ENCODE measurements around the gene MYMX.

DNA sequence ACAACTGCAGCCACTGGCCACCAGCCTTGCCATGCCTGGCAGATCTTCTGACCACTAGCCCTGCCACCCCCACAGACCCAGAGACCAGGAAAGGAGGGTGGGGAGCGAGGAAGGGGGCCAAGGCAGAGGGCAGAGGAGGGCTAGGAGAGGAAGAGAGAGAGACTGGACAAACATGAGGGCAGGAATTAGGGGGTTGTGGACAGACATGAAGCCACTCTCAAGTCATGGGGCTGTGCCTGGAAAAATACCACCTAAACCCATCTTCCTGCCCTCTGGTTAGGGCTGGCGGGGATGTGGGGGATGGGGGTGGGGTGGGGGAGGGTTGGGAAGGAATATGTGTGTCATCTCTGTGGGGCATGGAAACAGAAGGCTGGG, 5.2 kb downstream of the MYMX start:
- TF ChIP-seq, protein P1, sequence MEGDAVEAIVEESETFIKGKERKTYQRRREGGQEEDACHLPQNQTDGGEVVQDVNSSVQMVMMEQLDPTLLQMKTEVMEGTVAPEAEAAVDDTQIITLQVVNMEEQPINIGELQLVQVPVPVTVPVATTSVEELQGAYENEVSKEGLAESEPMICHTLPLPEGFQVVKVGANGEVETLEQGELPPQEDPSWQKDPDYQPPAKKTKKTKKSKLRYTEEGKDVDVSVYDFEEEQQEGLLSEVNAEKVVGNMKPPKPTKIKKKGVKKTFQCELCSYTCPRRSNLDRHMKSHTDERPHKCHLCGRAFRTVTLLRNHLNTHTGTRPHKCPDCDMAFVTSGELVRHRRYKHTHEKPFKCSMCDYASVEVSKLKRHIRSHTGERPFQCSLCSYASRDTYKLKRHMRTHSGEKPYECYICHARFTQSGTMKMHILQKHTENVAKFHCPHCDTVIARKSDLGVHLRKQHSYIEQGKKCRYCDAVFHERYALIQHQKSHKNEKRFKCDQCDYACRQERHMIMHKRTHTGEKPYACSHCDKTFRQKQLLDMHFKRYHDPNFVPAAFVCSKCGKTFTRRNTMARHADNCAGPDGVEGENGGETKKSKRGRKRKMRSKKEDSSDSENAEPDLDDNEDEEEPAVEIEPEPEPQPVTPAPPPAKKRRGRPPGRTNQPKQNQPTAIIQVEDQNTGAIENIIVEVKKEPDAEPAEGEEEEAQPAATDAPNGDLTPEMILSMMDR (IDR thresholded peaks at IDR 0.05) = no peak
- TF ChIP-seq POLR2A (IDR thresholded peaks at IDR 0.05) = no peak
- TF ChIP-seq POLR2AphosphoS5 (IDR thresholded peaks at IDR 0.05) = no peak
